H7 (cell line): Measurements from ENCODE around the gene FEV. TPM values are rescaled to one million over a fixed set of nuclear protein-coding genes. Genes with fewer than 3 reads are reported as not detected.
A peak's percentile ranks its signal among the peaks of the same experiment; 100 is the strongest.

Experiments used
- DNase-seq: peaks from one replicate; pipeline ENCODE4 v3.0.0; 2012
- H3K27me3 ChIP-seq: 2 replicates; pipeline ENCODE4 v1.6.0; 2011; ENCODE audit warnings: mild to moderate bottlenecking, low read length; ENCODE audit not compliant: control insufficient read depth, insufficient read depth
- H3K36me3 ChIP-seq: replicated peaks from 2 replicates; pipeline ENCODE4 v1.5.1; 2011; ENCODE audit warnings: low read length; ENCODE audit not compliant: control insufficient read depth, insufficient read depth
- H3K4me3 ChIP-seq: 2 replicates; pipeline ENCODE4 v1.5.1; 2011; ENCODE audit warnings: low read depth, mild to moderate bottlenecking, control low read depth, low read length, moderate library complexity; ENCODE audit not compliant: insufficient read depth
- total RNA-seq: library from RNA; depleted of rRNA; stranded (reverse); fragments of >200 nt; shearing (Covaris generic); gene quantifications from 2 replicates; pipeline ENCODE4 v1.2.3, GENCODE V29; 2014

FEV gene
- total RNA-seq, 1 experiment from 2014 or later = not detected

GRCh38 chr2:219022041-219022440 is 37.1 kb upstream of the FEV start:
- H3K27me3 ChIP-seq = no peaks in the 10 kb centered on the region
- no peak for DNase-seq
- no peak overlapping the region for H3K4me3 ChIP-seq
- no peaks in the 10 kb centered on the region for H3K36me3 ChIP-seq

- DNase-seq = no peak
- Histone ChIP-seq H3K27me3 (no peaks in the 10 kb centered on the region), H3K4me3 (no peak overlapping the region), H3K36me3 (no peaks in the 10 kb centered on the region)
Measured at GRCh38 chr2:219021591-219021990, 36.6 kb upstream of the FEV start.

- no peaks in the 10 kb centered on the region for H3K36me3 ChIP-seq
- H3K4me3 ChIP-seq = no peak overlapping the region
- no peaks in the 10 kb centered on the region for H3K27me3 ChIP-seq
- DNase-seq = no peak
Measured at GRCh38 chr2:219020604-219021365, 35.8 kb upstream of the FEV start.

DNA sequence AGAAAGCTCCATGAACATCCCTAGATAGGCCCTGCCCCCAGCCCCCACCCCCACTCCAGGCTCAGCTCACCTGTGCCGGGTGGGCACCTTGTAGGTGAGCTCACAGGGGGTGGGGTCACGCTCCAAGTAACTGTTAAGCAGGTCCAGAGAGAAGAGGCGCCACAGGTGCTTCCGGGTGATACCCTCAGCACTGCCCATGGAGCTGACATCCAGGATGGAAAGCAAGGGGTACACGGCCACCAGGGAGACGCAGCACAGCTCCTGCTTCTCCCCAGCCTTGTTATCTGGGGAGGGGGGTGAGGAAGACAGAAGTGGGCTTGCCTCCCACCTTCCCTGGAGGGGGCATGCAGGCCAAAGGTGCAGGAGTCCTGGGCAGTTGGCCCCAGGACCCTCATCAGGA is 34.5 kb upstream of the FEV start:
- H3K27me3 ChIP-seq = peaks cover under 1% of the 10 kb centered on the region; the same call in 1 of the 2 replicates
- no peak for DNase-seq

DNA sequence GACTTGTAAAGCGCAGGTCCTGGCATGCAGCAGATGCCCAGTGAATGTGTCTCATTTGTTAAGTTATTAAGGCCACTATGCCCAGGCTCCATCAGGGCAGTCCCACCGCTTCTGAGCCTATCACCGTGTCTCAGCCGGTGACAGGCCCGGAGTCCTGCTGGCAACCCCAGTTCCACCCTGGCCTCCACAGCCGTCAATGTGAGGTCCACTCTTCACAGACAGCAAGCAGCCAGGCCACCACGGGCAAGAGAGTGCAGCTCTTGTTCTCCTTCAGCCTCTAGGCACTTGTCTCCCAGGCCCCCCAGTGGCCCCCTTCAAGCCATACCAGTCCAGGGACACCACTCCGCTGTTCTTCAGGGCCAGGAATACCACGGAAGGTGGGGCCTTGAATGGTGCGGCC is 33.7 kb upstream of the FEV start:
- peaks cover 6% of the 10 kb centered on the region; the same call in 1 of the 2 replicates for H3K27me3 ChIP-seq
- H3K4me3 ChIP-seq = no peak overlapping the region
- no peak for DNase-seq

More for the DNA sequence above, 34.5 kb upstream of the FEV start:
- Histone ChIP-seq H3K36me3 (no peaks in the 10 kb centered on the region), H3K4me3 (no peak overlapping the region)

DNA sequence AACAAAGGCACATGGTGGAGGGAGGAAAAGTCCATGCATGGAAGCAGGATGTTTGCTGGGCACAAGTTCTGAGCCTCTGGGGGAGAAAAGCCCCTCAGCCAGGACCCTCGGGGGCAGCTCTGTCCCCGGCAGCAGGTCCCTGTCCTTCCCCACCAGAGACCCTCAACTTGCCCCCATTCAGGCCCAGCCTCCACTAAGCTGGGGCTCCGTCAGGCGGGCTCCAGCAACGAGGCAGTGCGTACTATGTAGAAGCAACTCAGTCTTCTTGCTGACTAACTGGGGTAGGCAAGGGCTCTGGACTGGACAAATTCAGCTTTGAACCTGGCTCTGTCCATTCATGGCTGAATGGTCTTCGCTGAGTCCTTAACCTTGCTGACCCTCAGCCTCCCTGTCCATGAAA is 33.3 kb upstream of the FEV start:
- Histone ChIP-seq H3K27me3 (peaks cover 6% of the 10 kb centered on the region; the same call in 1 of the 2 replicates), H3K36me3 (no peaks in the 10 kb centered on the region), H3K4me3 (no peak overlapping the region)
- no peak for DNase-seq

More for the DNA sequence above, 33.7 kb upstream of the FEV start:
- H3K36me3 ChIP-seq = no peaks in the 10 kb centered on the region

GRCh38 chr2:219017201-219017931 is 32.4 kb upstream of the FEV start:
- peaks cover 6% of the 10 kb centered on the region; the same call in 1 of the 2 replicates for H3K27me3 ChIP-seq

DNA sequence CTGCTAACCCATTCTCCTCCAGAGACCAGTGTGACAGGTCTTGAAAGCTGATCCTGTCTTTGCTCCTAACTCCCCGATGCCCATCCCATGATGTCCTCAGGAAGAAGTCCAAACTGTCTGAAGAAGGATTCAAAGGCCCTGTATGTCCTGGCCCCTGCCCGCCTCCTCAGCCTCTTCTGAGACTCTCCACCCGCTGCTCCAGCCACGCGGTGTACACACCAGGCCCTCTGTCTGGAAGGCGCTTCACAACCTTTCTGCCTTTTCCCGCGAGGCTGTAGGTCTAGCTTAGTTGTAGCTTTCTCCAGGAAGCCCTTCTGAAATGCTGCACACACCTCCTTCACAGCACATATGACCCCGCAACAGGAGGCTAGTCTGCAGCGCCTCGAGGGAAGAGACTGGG is 31.7 kb upstream of the FEV start:
- H3K36me3 ChIP-seq = no peaks in the 10 kb centered on the region
- peaks cover 6% of the 10 kb centered on the region; the same call in 1 of the 2 replicates for H3K27me3 ChIP-seq
- no peak overlapping the region for H3K4me3 ChIP-seq
- no peak for DNase-seq

More at GRCh38 chr2:219017201-219017931, 32.4 kb upstream of the FEV start:
- no peak for DNase-seq
- Histone ChIP-seq H3K4me3 (no peak overlapping the region), H3K36me3 (no peaks in the 10 kb centered on the region)

DNA sequence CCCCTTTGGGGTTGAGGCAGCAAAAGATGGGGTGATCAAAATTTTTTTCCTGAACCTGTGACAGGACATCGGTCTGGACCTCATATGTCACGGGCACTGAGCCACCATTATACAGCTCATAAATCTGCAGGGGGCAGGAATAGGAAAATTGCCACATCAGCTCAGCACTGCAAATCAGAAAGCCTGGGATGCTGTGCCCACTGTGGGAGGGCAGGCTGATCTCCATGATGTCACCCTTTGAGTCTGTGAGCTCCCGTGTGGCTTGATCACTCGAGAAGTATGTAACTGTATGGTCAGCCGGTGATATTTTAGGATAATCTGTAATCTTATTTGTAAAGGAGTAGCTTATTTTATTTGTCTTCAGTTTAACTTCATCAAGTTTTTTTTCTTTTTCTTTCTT is 25.9 kb upstream of the FEV start:
- H3K27me3 ChIP-seq = peaks cover 14% of the 10 kb centered on the region
- H3K4me3 ChIP-seq = no peak overlapping the region
- no peaks in the 10 kb centered on the region for H3K36me3 ChIP-seq
- DNase-seq = no peak

- Histone ChIP-seq H3K4me3 (no peak overlapping the region), H3K27me3 (peaks cover 19% of the 10 kb centered on the region), H3K36me3 (no peaks in the 10 kb centered on the region)
- peak; percentile 86 for DNase-seq
Measured at GRCh38 chr2:219010162-219010756, 25.3 kb upstream of the FEV start.

DNA sequence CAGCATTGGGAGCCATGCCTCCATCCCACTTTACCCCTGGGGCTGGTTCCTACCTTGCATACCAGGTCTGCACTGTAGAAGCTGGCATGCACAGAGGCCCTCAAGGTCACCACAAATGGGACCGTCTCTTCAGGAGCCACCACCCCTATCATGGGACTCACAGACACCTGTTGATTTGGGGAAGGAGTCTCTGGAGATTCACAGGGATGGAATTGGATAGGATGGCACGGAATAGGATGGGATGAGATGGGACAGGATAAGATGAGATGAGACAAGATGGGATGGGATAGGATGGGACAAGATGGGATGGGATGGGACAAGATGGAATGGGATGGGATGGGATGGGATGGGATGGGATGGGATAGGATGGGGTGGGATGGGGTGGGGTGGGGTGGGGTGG is 24.3 kb upstream of the FEV start:
- H3K27me3 ChIP-seq = peaks cover 26% of the 10 kb centered on the region
- no peak overlapping the region for H3K4me3 ChIP-seq
- H3K36me3 ChIP-seq = no peaks in the 10 kb centered on the region
- no peak for DNase-seq

DNA sequence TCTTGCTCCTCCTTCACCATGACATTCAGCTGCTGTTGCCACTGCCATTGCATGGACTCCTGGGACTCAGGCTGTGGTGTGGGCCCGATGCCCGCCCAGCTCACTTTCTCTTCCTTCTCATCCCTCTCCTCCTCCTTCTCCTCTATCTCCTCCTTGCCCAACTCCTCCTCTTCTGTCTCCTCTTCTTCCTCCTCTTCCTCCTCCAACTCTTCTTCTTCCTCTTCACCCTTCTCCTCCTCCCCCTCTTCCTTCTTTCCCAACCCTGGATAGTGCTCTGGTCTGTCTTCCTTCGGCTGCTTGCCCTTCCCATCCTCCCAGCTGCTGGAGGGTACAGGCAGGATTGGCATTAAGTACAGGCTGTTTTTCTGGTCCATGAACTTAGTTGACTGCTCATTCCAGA is 19.0 kb upstream of the FEV start:
- peaks cover 74% of the 10 kb centered on the region for H3K27me3 ChIP-seq
- no peak for DNase-seq
- no peak overlapping the region for H3K4me3 ChIP-seq
- H3K36me3 ChIP-seq = no peaks in the 10 kb centered on the region

DNA sequence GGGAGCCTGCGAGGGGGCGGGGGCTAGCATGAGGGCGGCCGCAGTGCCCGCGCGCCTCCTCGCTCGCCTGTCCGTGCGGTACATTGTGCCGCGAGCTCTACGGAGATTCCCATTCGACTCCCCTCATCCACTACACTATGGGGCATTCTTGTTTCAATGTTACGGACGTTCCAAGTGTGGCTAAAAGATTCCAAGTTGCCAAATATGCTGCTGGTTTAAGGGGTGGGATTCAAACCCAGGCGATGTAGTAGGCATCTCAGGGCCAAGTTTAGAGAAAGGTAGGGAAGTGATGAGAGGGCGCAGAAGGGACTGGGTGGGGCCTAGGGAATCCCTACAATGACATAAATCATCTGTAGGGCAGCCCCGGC is 18.3 kb upstream of the FEV start:
- Histone ChIP-seq H3K4me3 (no peak overlapping the region), H3K36me3 (no peaks in the 10 kb centered on the region)
- peak; percentile 67 for DNase-seq

GRCh38 chr2:219002395-219003266 is 17.6 kb upstream of the FEV start:
- H3K27me3 ChIP-seq = peaks cover 87% of the 10 kb centered on the region
- DNase-seq = peak; percentile 98
- H3K4me3 ChIP-seq = peak overlapping the region; percentile 49
- H3K36me3 ChIP-seq = no peaks in the 10 kb centered on the region

More for the DNA sequence above, 18.3 kb upstream of the FEV start:
- H3K27me3 ChIP-seq = peaks cover 81% of the 10 kb centered on the region
